ENCODE results near the gene BMP4.

DNA sequence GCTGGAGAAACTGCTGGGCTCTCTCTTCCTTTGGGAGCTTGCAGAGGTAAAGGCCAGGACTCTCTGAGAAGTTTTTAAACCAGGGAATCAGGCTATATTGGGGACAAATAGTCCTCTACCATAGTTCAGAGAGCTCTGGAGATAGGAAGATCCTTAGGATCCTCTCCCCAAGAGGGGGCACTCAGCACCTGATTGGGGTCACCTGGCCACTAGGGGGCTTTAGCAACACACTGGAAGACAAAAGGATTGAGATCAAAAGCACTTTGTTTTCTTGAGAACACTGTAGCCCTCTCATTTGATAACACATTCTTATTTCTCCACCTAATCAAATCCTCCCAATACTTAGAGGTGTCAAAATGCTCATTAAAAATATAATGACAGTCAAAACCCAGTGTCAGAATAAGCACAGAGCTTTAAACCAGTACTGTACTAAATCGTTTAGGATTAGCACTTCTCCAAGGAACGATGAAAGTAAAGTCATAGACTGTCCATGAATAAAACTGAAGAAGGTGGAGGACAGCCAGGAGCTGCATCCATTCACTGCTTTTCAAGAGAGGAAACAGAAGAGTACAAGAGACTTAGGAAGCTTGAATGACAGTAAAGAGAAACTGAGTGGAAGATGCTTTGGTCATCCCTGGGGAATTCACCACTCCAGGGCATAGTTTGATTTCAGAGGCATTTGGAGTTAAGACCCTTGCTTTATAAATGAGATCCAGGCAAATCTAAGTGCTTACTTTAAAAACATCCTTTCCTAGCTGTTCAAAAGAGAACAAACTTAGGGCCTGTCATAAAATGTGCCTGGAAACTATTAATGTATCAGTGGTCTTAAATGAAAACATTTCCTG, 26.5 kb downstream of the BMP4 start:
- TF ChIP-seq, protein P1, sequence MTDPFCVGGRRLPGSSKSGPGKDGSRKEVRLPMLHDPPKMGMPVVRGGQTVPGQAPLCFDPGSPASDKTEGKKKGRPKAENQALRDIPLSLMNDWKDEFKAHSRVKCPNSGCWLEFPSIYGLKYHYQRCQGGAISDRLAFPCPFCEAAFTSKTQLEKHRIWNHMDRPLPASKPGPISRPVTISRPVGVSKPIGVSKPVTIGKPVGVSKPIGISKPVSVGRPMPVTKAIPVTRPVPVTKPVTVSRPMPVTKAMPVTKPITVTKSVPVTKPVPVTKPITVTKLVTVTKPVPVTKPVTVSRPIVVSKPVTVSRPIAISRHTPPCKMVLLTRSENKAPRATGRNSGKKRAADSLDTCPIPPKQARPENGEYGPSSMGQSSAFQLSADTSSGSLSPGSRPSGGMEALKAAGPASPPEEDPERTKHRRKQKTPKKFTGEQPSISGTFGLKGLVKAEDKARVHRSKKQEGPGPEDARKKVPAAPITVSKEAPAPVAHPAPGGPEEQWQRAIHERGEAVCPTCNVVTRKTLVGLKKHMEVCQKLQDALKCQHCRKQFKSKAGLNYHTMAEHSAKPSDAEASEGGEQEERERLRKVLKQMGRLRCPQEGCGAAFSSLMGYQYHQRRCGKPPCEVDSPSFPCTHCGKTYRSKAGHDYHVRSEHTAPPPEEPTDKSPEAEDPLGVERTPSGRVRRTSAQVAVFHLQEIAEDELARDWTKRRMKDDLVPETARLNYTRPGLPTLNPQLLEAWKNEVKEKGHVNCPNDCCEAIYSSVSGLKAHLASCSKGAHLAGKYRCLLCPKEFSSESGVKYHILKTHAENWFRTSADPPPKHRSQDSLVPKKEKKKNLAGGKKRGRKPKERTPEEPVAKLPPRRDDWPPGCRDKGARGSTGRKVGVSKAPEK (CRISPR knock-in tag; IDR thresholded peaks at IDR 0.05; ENCODE audit: borderline replicate concordance), result no peak
- TF ChIP-seq, protein P2, sequence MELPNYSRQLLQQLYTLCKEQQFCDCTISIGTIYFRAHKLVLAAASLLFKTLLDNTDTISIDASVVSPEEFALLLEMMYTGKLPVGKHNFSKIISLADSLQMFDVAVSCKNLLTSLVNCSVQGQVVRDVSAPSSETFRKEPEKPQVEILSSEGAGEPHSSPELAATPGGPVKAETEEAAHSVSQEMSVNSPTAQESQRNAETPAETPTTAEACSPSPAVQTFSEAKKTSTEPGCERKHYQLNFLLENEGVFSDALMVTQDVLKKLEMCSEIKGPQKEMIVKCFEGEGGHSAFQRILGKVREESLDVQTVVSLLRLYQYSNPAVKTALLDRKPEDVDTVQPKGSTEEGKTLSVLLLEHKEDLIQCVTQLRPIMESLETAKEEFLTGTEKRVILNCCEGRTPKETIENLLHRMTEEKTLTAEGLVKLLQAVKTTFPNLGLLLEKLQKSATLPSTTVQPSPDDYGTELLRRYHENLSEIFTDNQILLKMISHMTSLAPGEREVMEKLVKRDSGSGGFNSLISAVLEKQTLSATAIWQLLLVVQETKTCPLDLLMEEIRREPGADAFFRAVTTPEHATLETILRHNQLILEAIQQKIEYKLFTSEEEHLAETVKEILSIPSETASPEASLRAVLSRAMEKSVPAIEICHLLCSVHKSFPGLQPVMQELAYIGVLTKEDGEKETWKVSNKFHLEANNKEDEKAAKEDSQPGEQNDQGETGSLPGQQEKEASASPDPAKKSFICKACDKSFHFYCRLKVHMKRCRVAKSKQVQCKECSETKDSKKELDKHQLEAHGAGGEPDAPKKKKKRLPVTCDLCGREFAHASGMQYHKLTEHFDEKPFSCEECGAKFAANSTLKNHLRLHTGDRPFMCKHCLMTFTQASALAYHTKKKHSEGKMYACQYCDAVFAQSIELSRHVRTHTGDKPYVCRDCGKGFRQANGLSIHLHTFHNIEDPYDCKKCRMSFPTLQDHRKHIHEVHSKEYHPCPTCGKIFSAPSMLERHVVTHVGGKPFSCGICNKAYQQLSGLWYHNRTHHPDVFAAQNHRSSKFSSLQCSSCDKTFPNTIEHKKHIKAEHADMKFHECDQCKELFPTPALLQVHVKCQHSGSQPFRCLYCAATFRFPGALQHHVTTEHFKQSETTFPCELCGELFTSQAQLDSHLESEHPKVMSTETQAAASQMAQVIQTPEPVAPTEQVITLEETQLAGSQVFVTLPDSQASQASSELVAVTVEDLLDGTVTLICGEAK (IDR thresholded peaks at IDR 0.05), result no peak
- TF ChIP-seq, protein P2 (CRISPR knock-in tag; IDR thresholded peaks at IDR 0.05), result no peak
- TF ChIP-seq KLF16 (CRISPR knock-in tag; IDR thresholded peaks at IDR 0.05) (no peak), ZZZ3 (CRISPR knock-in tag; IDR thresholded peaks at IDR 0.05; ENCODE audit: borderline replicate concordance) (no peak)
- TF ChIP-seq, protein P3, sequence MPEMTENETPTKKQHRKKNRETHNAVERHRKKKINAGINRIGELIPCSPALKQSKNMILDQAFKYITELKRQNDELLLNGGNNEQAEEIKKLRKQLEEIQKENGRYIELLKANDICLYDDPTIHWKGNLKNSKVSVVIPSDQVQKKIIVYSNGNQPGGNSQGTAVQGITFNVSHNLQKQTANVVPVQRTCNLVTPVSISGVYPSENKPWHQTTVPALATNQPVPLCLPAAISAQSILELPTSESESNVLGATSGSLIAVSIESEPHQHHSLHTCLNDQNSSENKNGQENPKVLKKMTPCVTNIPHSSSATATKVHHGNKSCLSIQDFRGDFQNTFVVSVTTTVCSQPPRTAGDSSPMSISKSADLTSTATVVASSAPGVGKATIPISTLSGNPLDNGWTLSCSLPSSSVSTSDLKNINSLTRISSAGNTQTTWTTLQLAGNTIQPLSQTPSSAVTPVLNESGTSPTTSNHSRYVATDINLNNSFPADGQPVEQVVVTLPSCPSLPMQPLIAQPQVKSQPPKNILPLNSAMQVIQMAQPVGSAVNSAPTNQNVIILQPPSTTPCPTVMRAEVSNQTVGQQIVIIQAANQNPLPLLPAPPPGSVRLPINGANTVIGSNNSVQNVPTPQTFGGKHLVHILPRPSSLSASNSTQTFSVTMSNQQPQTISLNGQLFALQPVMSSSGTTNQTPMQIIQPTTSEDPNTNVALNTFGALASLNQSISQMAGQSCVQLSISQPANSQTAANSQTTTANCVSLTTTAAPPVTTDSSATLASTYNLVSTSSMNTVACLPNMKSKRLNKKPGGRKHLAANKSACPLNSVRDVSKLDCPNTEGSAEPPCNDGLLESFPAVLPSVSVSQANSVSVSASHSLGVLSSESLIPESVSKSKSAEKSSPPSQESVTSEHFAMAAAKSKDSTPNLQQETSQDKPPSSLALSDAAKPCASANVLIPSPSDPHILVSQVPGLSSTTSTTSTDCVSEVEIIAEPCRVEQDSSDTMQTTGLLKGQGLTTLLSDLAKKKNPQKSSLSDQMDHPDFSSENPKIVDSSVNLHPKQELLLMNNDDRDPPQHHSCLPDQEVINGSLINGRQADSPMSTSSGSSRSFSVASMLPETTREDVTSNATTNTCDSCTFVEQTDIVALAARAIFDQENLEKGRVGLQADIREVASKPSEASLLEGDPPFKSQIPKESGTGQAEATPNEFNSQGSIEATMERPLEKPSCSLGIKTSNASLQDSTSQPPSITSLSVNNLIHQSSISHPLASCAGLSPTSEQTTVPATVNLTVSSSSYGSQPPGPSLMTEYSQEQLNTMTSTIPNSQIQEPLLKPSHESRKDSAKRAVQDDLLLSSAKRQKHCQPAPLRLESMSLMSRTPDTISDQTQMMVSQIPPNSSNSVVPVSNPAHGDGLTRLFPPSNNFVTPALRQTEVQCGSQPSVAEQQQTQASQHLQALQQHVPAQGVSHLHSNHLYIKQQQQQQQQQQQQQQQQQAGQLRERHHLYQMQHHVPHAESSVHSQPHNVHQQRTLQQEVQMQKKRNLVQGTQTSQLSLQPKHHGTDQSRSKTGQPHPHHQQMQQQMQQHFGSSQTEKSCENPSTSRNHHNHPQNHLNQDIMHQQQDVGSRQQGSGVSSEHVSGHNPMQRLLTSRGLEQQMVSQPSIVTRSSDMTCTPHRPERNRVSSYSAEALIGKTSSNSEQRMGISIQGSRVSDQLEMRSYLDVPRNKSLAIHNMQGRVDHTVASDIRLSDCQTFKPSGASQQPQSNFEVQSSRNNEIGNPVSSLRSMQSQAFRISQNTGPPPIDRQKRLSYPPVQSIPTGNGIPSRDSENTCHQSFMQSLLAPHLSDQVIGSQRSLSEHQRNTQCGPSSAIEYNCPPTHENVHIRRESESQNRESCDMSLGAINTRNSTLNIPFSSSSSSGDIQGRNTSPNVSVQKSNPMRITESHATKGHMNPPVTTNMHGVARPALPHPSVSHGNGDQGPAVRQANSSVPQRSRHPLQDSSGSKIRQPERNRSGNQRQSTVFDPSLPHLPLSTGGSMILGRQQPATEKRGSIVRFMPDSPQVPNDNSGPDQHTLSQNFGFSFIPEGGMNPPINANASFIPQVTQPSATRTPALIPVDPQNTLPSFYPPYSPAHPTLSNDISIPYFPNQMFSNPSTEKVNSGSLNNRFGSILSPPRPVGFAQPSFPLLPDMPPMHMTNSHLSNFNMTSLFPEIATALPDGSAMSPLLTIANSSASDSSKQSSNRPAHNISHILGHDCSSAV (CRISPR knock-in tag; IDR thresholded peaks at IDR 0.05; ENCODE audit: borderline replicate concordance), result no peak

All from HepG2 (cell line).